Activated gamma-delta T cell treated with Interleukin-2 at 50 U/mL for 16 hours (primary cell): ENCODE results near the gene ACOT9.
"Not testable (repeated sequence)": the region's sequence is repeated elsewhere in the genome, so short reads cannot be mapped to it uniquely, and the experiment has no call there.

Source experiments
- DNase-seq: peaks from one replicate; pipeline ENCODE4 v3.0.0-alpha.2; 2020

Gene ACOT9

DNA sequence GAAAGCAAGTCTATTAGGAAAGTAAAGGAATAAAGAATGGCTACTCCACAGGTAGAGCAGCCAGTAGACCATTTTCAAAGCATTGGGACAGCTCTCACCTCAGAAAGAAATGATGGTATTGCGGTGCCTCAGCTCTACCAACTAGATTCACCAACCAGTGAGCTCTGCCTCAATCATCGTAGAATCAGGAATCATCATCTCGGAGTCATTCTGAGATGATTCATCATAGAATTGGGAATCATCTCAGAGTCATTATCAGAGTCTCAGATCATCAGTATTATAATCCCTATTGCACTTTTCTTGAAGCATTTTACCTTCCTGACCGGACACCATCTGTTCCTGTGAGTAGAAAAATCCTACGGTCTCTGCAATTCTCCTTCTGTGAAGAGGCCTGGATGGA is 22.4 kb upstream of the ACOT9 start:
- DNase-seq, result no peak

DNA sequence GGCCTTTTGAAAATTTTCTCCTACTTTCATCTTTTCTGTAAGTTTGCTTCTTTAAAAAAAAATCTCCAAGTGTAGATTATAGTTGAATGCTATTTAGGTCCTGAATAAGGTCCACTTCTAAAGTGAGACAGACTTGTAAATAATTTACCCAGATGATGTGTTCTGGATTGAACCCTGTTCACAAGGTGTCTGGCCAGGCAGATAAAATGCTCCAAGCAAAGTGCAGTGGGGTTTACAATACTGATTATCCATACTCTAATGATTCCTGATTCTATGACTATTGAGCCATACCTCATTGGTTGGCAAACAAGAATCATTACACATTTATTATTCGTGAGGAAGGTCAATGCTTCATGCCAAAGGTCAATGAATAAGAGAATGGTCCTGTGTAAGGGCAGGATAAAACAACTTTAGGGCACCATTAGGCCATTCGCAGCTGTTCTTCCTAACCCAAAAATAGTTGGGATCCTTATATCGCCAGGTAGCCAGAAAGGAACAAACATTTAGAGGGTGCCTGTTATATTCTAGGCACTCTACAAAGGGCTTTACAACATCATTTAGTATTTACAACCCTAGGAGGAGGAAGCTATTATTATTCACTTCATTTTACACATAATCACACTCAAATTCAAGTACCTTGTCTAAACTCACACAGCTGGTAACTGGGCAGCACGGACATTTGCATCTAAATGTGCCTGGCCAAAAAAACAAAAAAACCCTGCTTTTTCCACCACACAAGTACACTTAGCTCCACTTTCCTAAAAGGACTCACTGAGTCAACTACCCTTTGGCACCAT is 21.3 kb upstream of the ACOT9 start:
- no peak for DNase-seq

DNA sequence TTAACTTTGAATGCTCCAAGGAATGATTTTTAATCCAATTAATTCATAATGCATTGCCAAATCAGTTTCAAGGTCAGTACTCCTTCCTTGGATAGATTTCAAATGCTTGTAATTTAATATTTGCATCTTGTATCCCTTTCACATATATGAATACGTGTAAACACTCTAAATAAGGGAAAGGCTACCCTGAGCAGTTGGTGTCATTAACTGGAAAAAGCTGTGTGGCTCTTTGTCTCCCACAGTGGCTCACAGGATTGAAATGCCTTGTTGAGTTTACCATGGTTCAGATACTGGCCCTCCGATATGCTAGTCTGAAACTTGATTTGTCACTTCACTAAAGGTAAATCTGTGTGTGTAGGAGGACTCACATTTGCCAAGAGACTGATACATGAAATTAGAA is 16.7 kb upstream of the ACOT9 start:
- DNase-seq, result no peak

DNA sequence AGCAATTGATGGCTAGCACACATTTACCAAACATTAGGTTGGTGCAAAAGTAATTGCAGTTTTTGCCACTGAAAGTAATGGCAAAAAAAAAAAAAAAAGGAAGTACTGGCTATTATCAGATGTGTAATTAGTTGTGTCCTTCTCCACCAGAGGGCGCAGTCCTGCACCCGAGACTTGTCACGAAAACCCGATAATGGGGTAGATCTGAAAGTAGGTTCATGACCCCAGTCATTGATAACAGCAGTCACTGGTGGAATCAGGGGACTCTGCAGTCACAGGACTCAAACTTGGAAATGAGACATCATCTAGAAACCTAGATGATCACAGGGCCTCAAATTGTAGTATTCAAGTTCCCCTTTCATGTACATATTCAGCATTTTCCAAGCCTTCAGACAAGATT is 13.1 kb upstream of the ACOT9 start:
- DNase-seq, result peak; percentile 62

DNA sequence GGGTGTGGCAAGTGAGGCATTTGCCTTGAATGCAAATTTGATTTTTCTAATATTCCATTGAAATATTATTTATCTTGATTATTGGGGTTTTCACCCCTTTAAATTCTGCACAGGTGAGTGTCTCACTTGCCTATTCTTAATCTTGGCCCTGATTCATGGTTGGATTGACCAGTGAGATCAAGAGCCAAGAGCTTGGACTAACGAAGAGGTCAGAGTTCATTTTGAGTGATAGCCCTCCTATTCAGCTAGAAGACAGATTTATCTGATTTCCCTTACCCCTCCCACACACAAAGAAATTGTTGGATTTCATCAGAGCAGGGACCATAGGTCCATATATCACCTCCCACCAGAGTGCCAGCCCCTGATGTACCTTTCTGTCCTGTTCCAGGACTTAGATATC is 11.6 kb upstream of the ACOT9 start:
- no peak for DNase-seq

DNA sequence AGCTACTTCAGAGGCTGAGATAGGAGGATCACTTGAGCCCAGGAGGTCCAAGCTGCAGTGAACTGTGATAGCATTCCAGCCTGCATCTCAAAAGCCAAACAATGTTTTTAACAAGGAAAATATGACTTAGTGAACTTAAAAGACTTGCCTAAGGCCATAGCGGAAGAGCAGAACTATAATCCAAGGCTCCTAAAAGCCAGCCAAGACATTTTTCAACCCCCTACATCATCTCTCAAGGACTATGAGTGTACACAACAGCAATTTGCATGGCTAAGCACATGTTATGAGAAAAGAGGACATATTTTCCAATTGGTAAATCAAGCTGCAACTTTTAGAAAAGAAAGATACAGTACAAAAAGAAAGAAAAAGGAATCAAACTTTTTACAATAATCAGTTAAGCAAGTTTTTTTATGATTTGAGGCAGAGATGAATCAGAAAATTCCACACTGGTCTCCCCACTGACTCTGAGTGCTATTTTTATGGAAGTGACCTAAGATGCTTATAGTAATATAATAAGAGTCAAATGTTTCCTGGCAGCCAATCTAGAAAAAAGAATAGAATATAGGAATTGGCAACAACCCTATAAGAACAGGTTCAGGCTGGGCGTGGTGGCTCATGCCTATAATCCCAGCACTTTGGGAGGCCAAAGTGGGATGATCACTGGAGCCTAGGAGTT is 9.8 kb upstream of the ACOT9 start:
- no peak for DNase-seq

DNA sequence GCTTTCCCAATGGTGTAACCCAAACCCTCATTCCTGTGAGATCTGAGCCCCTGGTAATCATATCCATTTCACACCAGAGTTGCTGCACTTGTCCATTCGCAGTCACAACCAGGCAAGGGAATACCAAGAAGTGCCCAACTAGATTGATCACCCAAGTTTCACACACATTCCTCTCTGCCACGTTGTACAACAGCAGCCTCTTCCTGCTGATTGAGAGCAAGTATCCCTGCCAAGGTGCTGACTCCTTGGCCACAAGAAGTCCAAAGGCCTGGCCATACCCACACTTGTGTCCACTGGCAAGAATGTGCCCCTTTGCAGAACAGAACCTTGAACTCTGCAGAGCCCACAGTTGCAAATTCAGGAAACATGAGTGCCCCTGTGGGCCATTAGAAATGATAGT is 6.5 kb upstream of the ACOT9 start:
- DNase-seq, result no peak

DNA sequence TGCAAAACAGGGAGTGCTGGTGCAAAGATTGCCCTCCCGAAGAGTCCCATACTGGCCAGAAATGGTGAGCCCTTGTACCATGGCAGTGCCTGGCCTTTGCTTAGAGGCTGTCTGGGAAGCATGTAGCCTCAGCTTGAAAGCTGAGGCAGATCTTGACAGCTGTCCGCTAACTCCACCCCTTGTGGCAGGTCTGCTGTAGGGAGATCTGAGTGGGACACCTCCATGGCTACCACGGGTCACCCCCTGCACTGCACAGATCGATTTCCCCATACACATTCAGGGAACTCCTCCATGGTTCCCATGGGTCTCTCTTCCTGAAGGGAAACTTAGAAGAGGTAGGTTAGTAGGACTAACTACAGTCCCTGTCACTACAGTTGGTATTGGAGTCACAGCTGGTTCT is 6.1 kb upstream of the ACOT9 start:
- DNase-seq, result no peak

DNA sequence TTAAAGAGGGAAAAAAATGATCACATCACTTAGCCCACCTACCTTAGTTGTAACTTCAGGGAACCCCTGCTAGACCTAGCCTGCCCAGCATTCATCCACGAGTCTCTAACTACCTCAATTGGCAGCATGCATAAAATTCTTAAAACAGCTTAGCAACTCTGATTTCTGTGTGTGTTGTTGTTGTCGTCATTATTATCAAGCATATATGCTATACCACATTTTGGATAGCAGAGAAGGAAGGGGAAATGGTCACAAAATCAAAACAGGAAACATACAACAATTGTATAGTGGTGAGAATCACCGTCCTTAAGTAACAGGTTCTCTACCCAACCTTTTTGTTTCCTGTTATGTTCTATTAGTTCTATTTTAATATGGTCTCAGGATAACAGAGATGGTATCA is 2.7 kb upstream of the ACOT9 start:
- no peak for DNase-seq

DNA sequence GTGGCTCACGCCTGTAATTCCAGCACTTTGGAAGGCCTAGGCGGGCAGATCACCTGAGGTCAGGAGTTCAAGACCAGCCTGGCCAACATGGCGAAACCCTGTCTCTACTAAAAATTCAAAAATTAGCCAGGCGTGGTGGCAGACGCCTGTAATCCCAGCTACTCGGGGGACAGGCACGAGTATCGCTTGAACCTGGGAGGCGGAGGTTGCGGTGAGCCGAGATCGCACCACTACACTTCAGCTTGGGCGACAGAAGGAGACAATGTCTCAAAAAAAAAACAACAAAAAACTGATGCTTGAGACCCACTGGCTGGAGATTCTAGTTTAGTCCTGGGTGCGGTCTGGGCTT is 521 bp upstream of the ACOT9 start:
- DNase-seq, result not testable (repeated sequence)

DNA sequence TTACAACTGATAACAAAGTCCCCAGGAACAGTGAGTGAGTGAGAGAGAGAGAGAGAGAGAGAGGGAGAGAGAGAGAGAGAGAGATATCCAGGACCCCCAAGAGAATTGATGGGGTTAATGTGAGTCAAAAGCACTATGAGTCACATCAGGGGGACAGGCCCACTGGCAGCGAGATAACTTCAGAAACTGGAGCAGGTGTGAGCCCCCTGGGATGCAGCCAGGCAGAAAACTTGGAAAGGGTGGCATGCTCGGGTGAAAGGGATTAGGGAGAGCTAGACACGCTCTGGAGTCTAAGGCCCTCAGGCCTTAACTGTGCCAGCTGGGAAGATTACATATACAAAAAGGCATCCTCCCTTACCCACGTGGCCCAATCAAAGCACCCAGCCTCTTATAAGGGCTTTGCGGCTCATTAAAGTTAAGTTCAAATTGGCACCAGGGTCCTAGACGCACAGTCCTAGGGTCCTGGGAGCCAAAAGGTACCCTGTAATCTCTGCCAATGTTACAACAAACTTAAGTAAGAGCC is 841 bp downstream of the ACOT9 start:
- no peak for DNase-seq

DNA sequence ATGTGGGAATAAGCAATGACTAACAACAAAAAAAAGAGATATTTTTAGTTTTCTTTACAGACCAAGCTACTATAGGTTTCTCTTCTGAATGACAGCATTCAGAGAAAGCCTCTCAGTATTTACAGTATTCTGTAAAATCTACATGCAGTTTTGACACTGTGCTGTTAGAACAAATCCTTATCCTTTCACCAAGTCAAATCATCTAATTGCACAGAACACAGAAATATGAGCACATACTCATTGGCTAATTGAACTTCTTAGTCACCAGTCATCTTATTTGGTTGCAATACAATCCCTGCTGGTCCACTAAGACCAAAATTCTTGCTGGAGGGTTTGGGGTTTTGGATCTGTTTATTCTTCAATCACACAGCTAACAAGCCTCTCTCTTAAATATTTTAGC is 5.7 kb downstream of the ACOT9 start:
- no peak for DNase-seq

DNA sequence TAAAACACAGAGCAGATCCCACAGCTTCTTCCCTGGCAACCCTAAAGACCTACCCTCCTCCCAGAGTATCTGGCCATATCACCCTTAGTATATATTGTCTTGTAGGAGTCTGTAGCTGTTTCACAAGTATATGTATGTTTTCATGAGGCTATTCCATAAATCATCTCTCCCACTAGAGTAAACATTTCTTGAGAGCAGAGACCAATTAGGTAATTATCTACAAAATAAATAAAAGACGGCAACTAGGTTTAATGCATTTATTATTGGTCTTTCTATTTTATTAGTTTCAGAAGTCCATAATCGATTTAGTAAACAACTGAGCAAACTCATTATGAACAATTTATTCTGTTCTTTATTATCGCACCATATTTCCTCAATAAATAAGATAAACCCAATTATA is 7.0 kb downstream of the ACOT9 start:
- no peak for DNase-seq

DNA sequence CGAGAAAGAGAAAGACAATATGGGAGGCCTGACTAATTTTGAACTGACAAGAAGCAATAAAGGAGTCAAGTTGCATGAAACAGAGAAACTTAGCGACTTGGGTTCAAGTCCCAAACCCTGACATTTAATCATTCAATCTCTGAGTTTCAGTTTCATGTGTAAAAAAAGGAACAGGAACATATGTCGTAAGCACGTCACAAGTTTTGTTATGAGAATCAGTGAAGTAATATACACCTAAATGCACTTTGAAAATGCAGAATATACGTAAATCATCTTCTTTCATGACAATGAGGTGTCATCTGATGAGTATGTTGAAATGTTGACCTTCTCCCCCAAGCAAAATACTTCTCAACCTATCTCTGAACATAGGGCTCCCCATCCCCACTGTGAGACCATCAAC is 10.4 kb downstream of the ACOT9 start:
- no peak for DNase-seq

DNA sequence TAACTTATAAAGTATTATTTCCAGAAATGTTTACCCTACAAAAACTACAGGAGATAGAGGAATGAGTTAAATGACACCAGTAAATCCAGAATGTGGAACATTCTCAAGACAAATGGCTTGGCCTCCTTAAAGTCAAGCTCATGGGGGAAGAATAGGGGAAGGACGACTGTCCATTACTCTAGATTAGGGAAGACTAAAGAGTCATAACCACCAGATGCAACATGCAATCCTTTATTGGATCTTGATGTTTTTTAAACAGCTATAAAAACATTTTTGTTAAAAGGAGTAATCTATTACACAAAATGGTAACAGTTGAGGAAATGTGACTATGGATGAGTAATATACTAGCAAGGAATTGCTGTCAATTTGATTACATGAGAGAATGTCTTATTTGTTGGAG is 11.1 kb downstream of the ACOT9 start:
- no peak for DNase-seq

DNA sequence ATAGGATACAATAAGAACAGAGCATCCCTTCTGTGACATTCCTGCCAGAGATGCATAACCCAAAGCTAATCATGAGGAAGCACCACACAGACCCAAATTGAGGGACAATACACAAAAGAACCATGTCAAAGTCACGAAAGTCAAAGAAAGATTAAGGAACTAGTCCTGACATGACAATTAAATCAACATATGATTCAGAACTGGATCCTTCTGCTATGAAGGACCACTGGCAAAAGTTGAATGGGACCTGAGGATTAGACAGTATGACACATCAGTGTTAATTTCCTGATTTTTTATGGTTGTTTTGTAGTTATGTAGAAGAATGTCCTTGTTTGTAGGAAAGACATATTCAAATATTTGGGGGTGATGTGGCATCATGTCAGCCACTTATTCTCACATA is 13.9 kb downstream of the ACOT9 start:
- DNase-seq, result no peak

DNA sequence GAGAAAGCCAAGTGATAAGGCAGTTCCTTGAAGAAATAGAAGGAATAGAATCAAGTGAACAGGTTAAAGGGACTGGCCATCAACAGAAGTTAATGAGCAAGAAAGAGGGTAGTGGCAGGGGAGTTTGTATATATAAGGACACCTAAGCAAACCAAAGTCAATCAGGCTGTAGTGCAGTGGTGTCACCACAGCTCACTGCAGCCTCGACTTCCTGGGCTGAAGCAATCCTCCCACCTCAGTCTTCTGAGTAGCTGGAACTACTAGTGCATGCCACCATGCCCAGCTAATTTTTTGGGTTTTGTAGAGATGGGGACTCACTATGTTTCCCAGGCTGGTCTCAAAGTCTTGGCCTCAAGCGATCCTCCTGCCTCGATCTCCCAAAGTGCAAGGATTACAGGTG is 15.9 kb downstream of the ACOT9 start:
- DNase-seq, result no peak

DNA sequence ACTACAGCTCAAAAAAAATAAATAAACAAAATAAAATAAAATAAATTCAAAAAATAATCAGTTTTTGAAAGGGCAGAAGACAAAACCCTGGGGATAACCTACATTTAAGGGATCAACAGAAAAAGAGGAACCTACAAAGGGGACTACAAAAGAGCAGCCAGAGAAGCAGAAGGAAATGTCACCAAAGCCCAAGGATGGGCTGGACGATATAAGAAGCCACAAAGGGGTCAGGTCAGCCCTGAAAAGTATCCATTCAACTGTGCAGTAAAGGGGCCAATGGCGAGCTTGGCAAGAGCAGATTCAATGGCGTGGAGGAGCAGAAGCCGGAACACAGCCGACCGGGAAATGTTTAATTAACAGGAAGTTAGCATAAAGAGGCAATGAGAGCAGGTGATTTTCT is 16.9 kb downstream of the ACOT9 start:
- no peak for DNase-seq

DNA sequence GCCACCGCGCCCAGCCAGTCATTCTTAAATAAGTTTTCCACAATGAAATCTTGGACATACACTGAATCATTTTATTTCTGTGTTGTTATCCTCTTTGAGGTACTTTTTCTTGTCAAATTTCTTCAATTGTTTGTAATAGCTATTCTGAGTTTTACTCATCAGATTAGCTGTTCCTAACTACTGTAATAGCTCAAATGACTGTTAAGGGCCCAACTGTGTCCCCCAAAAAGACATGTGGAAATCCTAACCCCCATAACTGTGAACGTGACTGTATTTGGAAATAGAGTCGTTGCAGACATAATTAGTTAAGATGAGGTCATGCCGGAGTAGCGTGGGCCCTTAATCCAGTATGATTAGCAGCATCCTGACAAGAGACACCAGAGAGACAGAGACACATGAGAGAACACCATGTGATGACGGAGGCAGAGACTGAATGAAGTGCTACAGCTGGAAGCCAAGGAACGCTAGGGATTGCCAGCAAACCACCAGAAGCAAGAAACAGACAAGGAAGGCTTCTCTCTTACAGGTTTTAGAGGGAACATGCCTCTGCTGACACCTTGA is 22.9 kb downstream of the ACOT9 start:
- DNase-seq, result no peak

DNA sequence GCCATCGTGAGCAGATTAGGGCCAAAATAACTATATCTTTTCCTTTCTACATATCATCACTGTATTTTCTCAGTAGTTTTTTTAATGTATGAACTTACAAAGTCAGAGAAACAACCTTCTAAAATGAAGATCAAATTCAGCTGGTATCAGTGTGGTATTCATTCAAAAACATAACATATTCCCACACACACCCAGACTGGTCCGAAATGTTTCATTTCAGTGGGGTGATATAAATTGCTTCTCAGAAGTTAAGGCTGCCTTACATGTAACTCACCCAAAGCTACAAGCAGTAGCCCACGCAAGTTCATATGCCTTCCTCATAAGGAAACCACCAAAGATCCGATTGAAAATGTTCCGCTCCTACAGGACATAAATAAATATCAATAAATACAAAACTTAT is 37.8 kb downstream of the ACOT9 start:
- no peak for DNase-seq

DNA sequence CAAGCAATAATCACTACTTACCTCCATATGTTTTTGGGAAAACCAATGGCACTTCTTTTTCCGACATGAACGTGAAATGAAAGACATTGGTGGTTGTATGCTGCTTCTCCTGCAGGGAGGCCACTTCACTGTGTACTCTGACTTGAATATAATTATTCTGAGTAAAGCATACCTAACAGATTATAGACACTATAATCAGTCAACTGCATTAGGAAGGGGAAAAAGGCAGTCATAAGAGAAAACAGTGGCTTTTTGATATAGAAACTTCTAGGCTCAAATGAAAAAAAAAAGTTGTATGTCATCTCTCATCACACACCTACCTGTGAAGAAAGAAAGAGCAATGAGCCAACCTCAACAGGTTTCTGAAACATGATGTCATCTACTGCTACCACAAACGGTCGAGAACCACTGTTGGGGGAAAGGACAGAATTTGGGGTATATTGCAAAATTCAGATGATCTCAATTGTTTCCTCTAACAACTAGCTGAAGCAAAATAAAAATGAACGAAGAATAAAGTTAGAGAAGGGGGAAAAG is 38.3 kb downstream of the ACOT9 start:
- DNase-seq, result no peak

DNA sequence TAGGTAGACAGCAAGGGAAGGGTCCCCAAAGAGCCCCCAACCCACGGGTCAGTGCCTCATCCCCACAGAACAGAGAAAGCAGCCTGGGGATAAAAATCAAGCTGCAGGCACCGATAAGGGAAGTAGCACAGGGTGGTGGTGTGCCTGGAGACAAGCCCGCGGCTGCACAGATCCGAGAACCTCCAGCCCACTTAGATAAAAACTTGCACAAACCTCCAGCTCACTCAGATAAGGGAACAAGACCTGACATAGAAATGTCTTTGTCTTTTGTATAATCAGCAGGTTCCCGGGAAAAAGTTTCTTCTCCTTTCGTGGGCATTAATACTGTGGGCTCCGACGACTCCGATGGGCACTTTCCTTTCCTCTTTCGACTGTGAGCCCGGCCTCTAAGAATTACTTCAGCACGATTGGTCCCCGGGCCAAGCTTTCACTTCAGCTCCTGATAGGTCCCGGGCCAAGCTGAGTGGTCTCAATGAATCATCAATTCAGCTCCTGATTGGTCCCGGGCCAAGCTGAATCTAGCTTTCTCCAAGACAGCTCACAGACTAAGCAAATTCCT is 43.4 kb downstream of the ACOT9 start:
- peak; percentile 41 for DNase-seq

DNA sequence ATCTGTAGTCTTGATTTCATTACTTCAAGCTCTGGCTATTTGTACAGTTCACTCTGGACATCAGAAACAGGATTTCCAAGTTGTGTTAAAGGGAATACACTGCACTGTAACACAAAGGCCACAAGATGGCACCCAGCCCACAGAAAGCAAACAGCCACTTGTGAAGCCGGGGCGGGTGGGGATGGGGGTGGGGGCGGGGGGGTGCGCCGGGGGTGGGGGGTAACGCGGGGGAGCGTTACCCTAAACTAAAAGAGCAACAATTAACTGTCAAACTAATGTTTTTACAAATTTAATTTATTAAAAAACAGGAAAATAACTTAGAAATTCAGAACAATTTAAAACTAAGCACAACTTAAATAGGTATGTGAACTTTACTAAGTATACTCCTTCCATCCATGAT is 48.5 kb downstream of the ACOT9 start:
- peak; percentile 17 for DNase-seq

DNA sequence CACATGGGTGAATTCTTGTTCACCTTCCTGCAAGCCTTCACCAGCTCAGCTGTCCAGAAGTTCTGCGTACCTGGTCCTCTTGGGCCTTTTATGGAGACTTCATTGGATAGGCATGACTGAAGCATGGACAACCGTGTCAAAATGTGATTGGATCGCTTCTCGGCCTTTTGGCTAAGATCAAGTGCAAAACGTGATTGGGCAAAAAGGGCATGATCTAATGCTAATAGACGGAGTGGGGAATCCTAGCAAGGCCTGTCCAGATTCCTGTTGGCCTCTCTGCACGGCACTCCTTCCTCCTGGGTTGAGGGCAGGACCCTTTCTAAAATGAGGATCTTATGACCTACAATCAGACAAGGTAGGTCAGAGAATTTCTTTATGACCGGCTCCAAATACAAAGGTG is 50.9 kb downstream of the ACOT9 start:
- DNase-seq, result no peak
